B cell (primary cell): ENCODE data around the gene MAPK10. TPM values are rescaled to one million over a fixed set of nuclear protein-coding genes. Genes with fewer than 3 reads are reported as not detected.

Experiments
- ATAC-seq: fragments of 200-7000 bp; cut with Tn5 transposase; one replicate; pipeline ENCODE4 v1.10.0; 2021; ENCODE audit warnings: low read depth, mild to moderate bottlenecking, moderate number of reproducible peaks, moderate library complexity
- CTCF ChIA-PET: fragments of 350-600 bp; sonication (Branson Sonifier 250); formaldehyde crosslinking; loops from one replicate; lab custom pipeline; 2021; ENCODE audit warnings: antibody characterized with exemption, inconsistent platforms; lab: Charles Lee
- POLR2A ChIA-PET: fragments of 350-600 bp; sonication (Branson Sonifier 250); formaldehyde crosslinking; loops from one replicate; lab custom pipeline; 2021; ENCODE audit warnings: antibody characterized with exemption; lab: Charles Lee
- DNase-seq: peaks from one replicate; pipeline ENCODE4 v3.0.0; 2013
- H2AFZ ChIP-seq: 2 replicates; pipeline ENCODE4 v1.6.1; 2012; ENCODE audit warnings: mild to moderate bottlenecking, low read depth, low read length; ENCODE audit not compliant: insufficient read depth, poor library complexity, severe bottlenecking
- H3K27ac ChIP-seq, 2 donors: 1 replicate in 1 of 2; 2 replicates in 1 of 2; pipeline ENCODE4 v1.5.1; 2012 to 2013; ENCODE audit warnings: low read length in 2 of 2, mild to moderate bottlenecking in 2 of 2, moderate library complexity in 1 of 2
- H3K27me3 ChIP-seq, 4 experiments: fragments of 200-600 bp in 1 of 4; sonication (generic) in 1 of 4; replicated peaks in 1 of 4; 1 replicate in 2 of 4; 2 replicates in 2 of 4; pipeline versions ENCODE4 v1.6.1 to v1.7.0; 2013 to 2016; ENCODE audit warnings: low read length in 3 of 4, mild to moderate bottlenecking in 2 of 4, mixed read lengths in 1 of 4, moderate library complexity in 1 of 4; ENCODE audit not compliant: insufficient read depth in 4 of 4, control insufficient read depth in 3 of 4; ENCODE audit errors: control extremely low read depth in 1 of 4
- H3K36me3 ChIP-seq, 2 experiments: replicated peaks in 1 of 2; 1 replicate in 1 of 2; 2 replicates in 1 of 2; pipeline versions ENCODE4 v1.6.1 to v1.7.1; 2013; ENCODE audit warnings: low read length in 1 of 2; ENCODE audit not compliant: insufficient read depth in 2 of 2, control insufficient read depth in 1 of 2; ENCODE audit errors: control extremely low read depth in 1 of 2, extremely low read depth in 1 of 2
- H3K4me1 ChIP-seq, 2 donors: fragments of 200-600 bp in 1 of 2; sonication (generic) in 1 of 2; 1 replicate in 1 of 2; 2 replicates in 1 of 2; pipeline versions ENCODE4 v1.5.1 to v1.6.1; 2013 to 2017; ENCODE audit warnings: low read length in 2 of 2; ENCODE audit not compliant: control insufficient read depth in 2 of 2, insufficient read depth in 2 of 2
- H3K4me2 ChIP-seq: replicated peaks from 2 replicates; pipeline ENCODE3; 2012; ENCODE audit warnings: mild to moderate bottlenecking, low read depth, low read length; ENCODE audit not compliant: poor library complexity, severe bottlenecking
- H3K4me3 ChIP-seq, 5 experiments: fragments of 200-600 bp in 1 of 5; sonication (generic) in 1 of 5; 1 replicate in 3 of 5; 2 replicates in 2 of 5; pipeline versions ENCODE4 v1.5.1 to v1.7.0; 2011 to 2016; ENCODE audit warnings: low read length in 4 of 5, mild to moderate bottlenecking in 4 of 5, low read depth in 2 of 5, control low read depth in 1 of 5, moderate library complexity in 1 of 5; ENCODE audit not compliant: insufficient read depth in 1 of 5; ENCODE audit errors: control extremely low read depth in 1 of 5, extremely low read depth in 1 of 5
- H3K79me2 ChIP-seq: fragments of 200-600 bp; sonication (generic); one replicate; pipeline ENCODE4 v1.6.0; 2016; ENCODE audit warnings: low read length; ENCODE audit not compliant: control insufficient read depth, insufficient read depth
- H3K9ac ChIP-seq: fragments of 200-600 bp; sonication (generic); 2 replicates; pipeline ENCODE4 v1.6.1; 2017; ENCODE audit warnings: mild to moderate bottlenecking, low read length, moderate library complexity
- H3K9me3 ChIP-seq, 3 donors: one replicate each; pipeline versions ENCODE4 v1.6.1 to v1.7.1; 2013; ENCODE audit warnings: low read length in 2 of 3; ENCODE audit not compliant: control insufficient read depth in 2 of 3, insufficient read depth in 1 of 3; ENCODE audit errors: control extremely low read depth in 1 of 3
- H4K20me1 ChIP-seq: 2 replicates; pipeline ENCODE4 v1.6.0; 2012; ENCODE audit warnings: mild to moderate bottlenecking, low read length; ENCODE audit not compliant: insufficient read depth, control insufficient read depth, poor library complexity, severe bottlenecking
- H3K27ac Mint-ChIP-seq: one replicate; pipeline ENCODE4 v1.8.0; 2021; ENCODE audit warnings: mixed read lengths
- H3K27me3 Mint-ChIP-seq: one replicate; pipeline ENCODE4 v1.8.0; 2021; ENCODE audit warnings: mixed read lengths
- H3K4me1 Mint-ChIP-seq: one replicate; pipeline ENCODE4 v1.8.0; 2021; ENCODE audit warnings: mixed read lengths
- H3K4me3 Mint-ChIP-seq: one replicate; pipeline ENCODE4 v1.8.0; 2021; ENCODE audit warnings: mixed read lengths
- H3K9me3 Mint-ChIP-seq: one replicate; pipeline ENCODE4 v1.8.0; 2022; ENCODE audit warnings: mixed read lengths; ENCODE audit not compliant: insufficient read depth
- EZH2 ChIP-seq: IDR thresholded peaks from 2 replicates; pipeline ENCODE4 v1.6.1; 2012; ENCODE audit warnings: borderline replicate concordance, low read depth, mild to moderate bottlenecking, moderate library complexity, low read length; ENCODE audit not compliant: insufficient read depth, poor library complexity, severe bottlenecking
- WGBS: methylation state at CpG from one replicate; pipeline ENCODE4 v1.1.5; 2013; ENCODE audit warnings: missing lambda C conversion rate; ENCODE audit not compliant: insufficient coverage; 5-methylcytosine and 5-hydroxymethylcytosine counted together
- intact Hi-C: fragments of 100-400 bp; cut with micrococcal nuclease; formaldehyde crosslinking; loops from one replicate; pipeline ENCODE4 v1.10.0; 2022
- polyA plus RNA-seq: library from polyadenylated mRNA; depleted of rRNA; stranded (reverse); fragments of >200 nt; gene quantifications from 2 replicates; pipeline ENCODE4 v1.2.3, GENCODE V29; 2012
- total RNA-seq, 2 donors: library from RNA; stranded (reverse); fragments of 120-200 nt in 1 of 2; gene quantifications; 1 replicate in 1 of 2; 2 replicates in 1 of 2; pipeline versions ENCODE4 v1.2.3 to v1.2.4, GENCODE V29; 2013 to 2022
- TF ChIP-seq, protein P1 (sequence below): fragments of 200-600 bp; IDR thresholded peaks from one replicate; pipeline ENCODE4 v1.8.0; 2022; ENCODE audit warnings: antibody characterized with exemption, mild to moderate bottlenecking

The MAPK10 gene
- total and polyA plus RNA-seq, 2 donors (not counting 1 experiment from before 2014, with no cell fraction given), result 0.03 to 3.1 TPM

DNA sequence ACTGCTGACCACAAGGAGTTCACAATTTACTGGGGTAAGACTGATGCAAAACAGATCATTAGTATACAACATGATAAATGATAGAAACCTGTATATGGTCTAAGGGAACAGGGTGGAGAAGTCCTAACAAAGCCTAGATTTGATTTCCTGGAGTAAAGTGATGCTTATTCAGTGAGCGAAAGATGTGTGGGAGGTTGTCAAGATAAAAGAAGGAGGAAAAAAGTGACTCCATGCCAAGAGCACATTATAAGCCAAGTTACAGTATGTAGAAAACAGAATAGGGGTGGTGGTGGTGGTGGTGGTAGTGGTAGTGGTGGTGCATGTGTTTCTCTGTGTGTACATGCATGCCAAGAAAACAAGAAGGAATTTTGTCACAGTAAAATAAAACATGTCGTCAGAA is 325.2 kb downstream of the MAPK10 start:
- peaks cover 0 to 15% (median 3%) of the 10 kb centered on the region in 4 experiments for H3K27me3 ChIP-seq
- ATAC-seq (no peak), DNase-seq (no peak)
- WGBS, result 100% methylated on average over 1 of the region's 2 CpGs
- Mint-ChIP-seq H3K27ac (no peak overlapping the region), H3K9me3 (no peaks in the 10 kb centered on the region), H3K4me3 (no peak overlapping the region), H3K27me3 (peaks cover 31% of the 10 kb centered on the region), H3K4me1 (no peaks in the 10 kb centered on the region)
- H3K79me2 ChIP-seq, result no peaks in the 10 kb centered on the region
- no peaks in the 10 kb centered on the region for H3K9me3 ChIP-seq
- no peak overlapping the region for H2AFZ ChIP-seq
- no peaks in the 10 kb centered on the region for H3K36me3 ChIP-seq
- H3K9ac ChIP-seq, result no peak overlapping the region
- H3K27ac ChIP-seq, result no peak overlapping the region
- H3K4me2 ChIP-seq, result no peak overlapping the region
- H4K20me1 ChIP-seq, result no peaks in the 10 kb centered on the region
- H3K4me3 ChIP-seq, result no peak overlapping the region
- POLR2A ChIA-PET, result no interaction called here
- TF ChIP-seq EZH2, result no peak
- TF ChIP-seq, protein P1, sequence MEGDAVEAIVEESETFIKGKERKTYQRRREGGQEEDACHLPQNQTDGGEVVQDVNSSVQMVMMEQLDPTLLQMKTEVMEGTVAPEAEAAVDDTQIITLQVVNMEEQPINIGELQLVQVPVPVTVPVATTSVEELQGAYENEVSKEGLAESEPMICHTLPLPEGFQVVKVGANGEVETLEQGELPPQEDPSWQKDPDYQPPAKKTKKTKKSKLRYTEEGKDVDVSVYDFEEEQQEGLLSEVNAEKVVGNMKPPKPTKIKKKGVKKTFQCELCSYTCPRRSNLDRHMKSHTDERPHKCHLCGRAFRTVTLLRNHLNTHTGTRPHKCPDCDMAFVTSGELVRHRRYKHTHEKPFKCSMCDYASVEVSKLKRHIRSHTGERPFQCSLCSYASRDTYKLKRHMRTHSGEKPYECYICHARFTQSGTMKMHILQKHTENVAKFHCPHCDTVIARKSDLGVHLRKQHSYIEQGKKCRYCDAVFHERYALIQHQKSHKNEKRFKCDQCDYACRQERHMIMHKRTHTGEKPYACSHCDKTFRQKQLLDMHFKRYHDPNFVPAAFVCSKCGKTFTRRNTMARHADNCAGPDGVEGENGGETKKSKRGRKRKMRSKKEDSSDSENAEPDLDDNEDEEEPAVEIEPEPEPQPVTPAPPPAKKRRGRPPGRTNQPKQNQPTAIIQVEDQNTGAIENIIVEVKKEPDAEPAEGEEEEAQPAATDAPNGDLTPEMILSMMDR, result no peak
- intact Hi-C loops, result no loop called here
- no peaks in the 10 kb centered on the region for H3K4me1 ChIP-seq
- CTCF ChIA-PET, result interaction anchor here (1.1 kb wide), 1 partner anchor 950 kb away, joined by 4 read pairs; no protein-coding TSS in a partner anchor

DNA sequence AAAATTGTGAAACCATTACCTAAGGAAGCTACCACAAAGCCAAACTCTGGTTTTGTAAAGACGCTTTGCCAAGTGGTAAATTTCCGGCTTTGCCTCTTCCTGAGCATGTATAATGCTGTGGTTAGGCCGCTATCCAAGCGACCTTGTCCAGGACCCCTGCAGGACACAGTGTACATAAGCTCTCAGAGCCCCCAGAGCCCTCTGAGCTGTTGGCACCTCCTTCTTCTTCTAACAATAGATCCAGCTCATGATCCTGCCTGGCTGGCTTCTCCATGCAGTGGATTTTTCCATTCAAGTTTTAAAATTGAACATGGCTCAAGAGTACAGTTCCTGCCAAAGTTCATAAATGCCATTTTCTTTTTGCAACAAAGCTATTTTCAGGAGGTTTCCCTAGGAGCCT is 326.7 kb downstream of the MAPK10 start:
- Mint-ChIP-seq H3K27me3 (peaks cover 31% of the 10 kb centered on the region), H3K9me3 (no peaks in the 10 kb centered on the region), H3K4me1 (no peaks in the 10 kb centered on the region), H3K27ac (no peak overlapping the region), H3K4me3 (no peak overlapping the region)
- DNase-seq (no peak), ATAC-seq (no peak)
- no peaks in the 10 kb centered on the region for H3K36me3 ChIP-seq
- ChIA-PET POLR2A (no interaction called here), CTCF (interaction anchor here (0.8 to 3.4 kb wide), 3 partner anchors 659 to 949 kb away, joined by 3 to 14 read pairs (median 4); no protein-coding TSS in a partner anchor)
- no peaks in the 10 kb centered on the region for H3K4me1 ChIP-seq
- no peak overlapping the region for H3K4me2 ChIP-seq
- H3K4me3 ChIP-seq, result no peak overlapping the region
- H3K27me3 ChIP-seq, result peaks cover 0 to 15% (median 3%) of the 10 kb centered on the region in 4 experiments
- no peak overlapping the region for H3K27ac ChIP-seq
- intact Hi-C loops, result no loop called here
- no peaks in the 10 kb centered on the region for H4K20me1 ChIP-seq
- no peak overlapping the region for H2AFZ ChIP-seq
- no peak for TF ChIP-seq EZH2
- TF ChIP-seq, protein P1, result no peak
- 8% methylated on average over 4 of the region's 4 CpGs for WGBS
- H3K9me3 ChIP-seq, result no peaks in the 10 kb centered on the region
- H3K79me2 ChIP-seq, result no peaks in the 10 kb centered on the region
- no peak overlapping the region for H3K9ac ChIP-seq
